ENCODE data around the gene ATR.
"Not testable (repeated sequence)": the region's sequence is repeated elsewhere in the genome, so short reads cannot be mapped to it uniquely, and the experiment has no call there.

ATR gene

DNA sequence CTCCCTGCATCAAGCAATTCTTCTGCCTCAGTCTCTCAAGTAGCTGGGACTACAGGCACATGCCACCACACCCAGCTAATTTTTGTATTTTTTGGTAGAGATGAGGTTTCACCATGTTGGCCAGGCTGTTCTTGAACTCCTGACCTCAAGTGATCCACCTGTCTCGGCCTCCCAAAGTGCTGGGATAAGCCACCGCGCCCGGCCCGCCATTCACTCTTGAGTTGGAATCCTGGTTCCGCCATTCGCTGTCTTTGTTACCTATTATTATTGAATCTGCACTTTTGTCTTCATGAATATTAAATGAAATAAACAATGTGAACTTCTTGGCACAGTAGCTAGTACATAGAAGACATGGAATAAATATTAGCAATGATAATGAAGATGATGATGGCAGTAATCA is 13.7 kb upstream of the ATR start:
- not testable (repeated sequence) for DNase-seq

DNA sequence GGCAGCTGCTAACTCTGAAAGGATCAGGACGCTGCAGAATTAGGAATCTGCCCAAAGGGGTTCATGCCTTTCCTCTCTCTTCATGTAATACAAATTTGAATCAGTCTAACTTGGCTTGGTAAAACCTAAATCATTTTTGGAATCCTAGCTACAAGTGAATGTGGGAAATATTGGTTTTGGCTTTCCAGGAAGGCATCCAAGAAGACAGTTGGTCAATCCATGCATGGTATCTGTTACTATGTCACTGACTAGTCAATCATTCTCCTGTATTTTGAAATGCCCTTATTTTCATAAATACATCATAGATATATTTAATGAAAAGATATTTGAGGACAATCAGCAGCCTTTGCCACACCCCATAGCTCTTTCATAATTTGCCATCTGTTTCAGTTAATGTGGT is 10.2 kb upstream of the ATR start:
- DNase-seq: no peak

GRCh38 chr3:142586803-142587406 is 8.4 kb upstream of the ATR start:
- DNase-seq: peak; percentile 78

DNA sequence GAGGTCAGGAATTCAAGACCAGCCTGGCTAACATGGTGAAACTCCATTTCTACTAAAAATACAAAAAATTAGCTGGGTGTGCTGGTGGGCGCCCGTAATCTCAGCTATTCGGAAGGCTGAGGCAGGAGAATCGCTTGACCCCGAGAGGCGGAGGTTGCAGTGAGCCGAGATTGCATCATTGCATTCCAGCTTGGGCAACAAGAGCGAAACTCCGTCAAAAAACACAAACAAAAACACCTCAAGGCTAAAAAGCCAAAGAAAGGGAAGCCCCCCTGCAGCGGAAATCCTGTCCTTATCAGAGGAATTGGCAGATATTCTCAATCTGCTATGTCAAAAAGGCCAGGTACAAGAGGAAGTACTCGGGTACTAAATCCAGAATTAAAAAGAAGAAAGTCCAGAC is 2.5 kb upstream of the ATR start:
- not testable (repeated sequence) for DNase-seq

- DNase-seq: no peak
Observed at GRCh38 chr3:142580061-142580423, 1.5 kb upstream of the ATR start.

GRCh38 chr3:142577696-142578328 is 721 bp downstream of the ATR start:
- DNase-seq: no peak

GRCh38 chr3:142576792-142577191 is 1.7 kb downstream of the ATR start:
- no peak for DNase-seq

DNA sequence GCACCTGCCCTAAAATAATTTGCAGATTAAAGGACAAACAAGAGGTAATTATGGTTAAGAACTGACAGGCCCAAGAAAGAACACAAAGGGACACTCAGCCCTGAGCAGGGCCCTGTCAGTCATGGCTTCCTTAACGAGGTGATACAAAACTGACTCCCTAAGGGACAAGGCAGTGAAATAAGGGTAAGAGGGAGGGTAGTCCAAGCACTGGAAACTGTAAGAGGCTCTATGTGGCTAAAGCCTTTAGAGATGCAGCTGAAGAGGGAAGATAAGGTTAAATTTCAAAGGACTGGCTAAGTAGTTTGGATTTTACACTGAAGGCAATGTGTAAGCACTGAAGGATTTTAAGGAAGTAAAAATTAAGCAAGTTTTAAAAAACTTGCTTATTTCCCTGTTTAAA is 3.9 kb downstream of the ATR start:
- DNase-seq: no peak

- not testable (repeated sequence) for DNase-seq
Observed at GRCh38 chr3:142574223-142574622, 4.3 kb downstream of the ATR start.

DNA sequence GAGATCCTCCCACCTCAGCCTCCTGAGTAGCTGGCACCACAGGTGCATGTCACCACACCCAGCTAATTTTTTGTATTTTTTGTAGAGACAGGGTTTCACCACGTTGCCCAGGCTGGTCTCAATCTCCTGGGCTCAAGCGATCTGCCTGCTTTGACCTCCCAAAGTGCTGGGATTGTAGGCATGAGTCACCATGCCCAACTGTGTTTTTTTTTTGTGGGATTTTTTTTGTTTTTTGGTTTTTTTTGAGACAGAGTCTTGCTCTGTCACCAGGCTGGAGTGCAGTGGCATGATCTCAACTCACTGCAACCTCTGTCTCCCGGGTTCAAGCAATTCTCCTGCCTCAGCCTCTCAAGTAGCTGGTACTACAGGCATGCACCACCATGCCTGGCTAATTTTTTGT is 9.1 kb downstream of the ATR start:
- DNase-seq: not testable (repeated sequence)

- DNase-seq: no peak
Observed at GRCh38 chr3:142568393-142569017, 10.0 kb downstream of the ATR start.

GRCh38 chr3:142566096-142566495 is 12.4 kb downstream of the ATR start:
- no peak for DNase-seq

DNA sequence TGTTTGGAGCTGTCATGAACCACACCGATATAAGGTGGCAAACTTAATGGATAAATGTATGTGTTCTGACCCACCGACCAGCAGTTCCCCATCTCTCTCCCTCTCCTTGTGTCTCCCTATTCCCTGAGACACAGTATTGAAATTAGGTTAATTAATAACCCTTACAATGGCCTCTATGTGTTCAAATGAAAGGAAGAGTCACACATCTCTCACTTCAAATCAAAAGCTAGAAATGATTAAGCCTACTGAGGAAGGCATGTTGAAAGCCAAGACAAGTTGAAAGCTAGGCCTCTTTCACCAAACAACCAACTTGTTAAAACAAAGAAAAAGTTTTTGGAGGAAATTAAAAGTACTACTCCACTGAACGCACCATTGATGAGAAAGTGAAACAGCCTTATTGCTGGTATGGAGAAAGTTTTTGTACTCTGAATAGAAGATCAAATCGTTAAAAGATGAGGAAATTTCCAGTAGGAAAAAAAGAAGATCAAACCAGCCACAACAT is 15.0 kb downstream of the ATR start:
- DNase-seq: peak; percentile 8

DNA sequence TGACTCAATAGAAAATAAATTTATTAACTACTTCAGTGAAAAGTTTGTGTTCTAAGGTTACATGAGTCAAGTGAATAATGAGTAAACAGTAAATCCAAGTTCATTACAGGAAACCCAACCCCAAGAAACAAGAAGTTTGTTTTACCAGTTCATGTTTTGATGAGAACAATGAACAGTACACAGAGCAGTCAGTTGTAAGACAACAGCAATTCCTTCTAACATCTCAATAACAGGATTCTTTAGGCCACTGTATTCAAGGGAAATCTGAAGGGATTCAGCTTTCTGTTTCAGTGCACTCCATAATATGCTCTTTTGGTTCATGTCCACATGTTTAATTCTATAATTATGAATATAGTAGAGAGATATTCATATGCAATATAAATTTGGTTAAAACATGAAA is 18.4 kb downstream of the ATR start:
- DNase-seq: no peak

DNA sequence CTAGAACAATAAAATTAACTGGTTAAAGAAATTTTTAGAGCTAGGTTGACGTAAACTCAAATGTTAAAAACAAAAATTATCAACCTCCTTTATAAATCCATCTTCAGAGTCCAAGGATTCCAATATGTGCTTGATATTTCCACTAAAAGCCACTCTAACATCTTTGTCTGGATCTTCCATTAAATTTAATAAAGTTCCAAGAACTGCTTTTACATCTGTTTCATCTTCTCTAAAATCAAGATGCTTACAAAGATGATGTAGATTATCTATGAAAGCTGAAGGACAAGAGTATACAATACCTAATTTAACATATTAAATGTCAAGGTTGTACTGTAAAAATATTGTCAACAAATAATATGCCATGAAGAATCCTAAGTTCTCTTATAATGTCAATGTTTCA is 24.8 kb downstream of the ATR start:
- DNase-seq: no peak

DNA sequence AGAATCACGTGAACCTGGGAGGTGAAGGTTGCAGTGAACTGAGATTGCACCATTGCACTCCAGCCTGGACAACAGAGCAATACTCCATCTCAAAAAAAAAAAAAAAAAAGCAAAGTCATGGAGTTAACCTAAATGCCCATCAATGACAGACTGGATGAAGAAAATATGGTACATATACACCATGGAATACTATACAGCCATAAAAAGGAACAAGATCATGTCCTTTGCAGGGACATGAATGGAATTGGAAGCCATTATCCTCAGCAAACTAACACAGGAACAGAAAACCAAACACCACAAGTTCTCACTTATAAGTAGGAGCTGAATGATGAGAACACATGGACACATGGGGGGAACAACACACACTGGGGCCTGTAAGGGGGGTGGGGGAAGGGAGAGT is 26.0 kb downstream of the ATR start:
- DNase-seq: not testable (repeated sequence)

DNA sequence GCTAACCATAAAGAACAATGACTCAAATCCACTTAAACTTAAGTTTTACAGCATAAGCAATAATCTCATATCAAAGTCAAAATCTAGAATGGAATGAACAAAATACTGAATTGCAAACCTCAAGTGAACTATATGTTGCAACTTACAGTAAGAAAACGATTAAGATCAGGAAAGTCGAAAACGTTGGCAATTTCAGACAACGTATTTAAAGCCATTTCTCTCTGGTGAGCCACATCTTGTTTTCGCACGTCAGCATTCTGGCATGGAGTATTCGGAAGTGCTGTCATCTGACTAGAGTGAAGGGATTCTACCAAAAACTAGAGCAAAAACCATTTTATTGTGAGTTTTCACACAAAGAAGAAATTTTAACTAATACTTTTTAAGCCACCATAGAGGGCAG is 28.5 kb downstream of the ATR start:
- DNase-seq: no peak

- no peak for DNase-seq
Observed at GRCh38 chr3:142543307-142543706, 35.2 kb downstream of the ATR start.

DNA sequence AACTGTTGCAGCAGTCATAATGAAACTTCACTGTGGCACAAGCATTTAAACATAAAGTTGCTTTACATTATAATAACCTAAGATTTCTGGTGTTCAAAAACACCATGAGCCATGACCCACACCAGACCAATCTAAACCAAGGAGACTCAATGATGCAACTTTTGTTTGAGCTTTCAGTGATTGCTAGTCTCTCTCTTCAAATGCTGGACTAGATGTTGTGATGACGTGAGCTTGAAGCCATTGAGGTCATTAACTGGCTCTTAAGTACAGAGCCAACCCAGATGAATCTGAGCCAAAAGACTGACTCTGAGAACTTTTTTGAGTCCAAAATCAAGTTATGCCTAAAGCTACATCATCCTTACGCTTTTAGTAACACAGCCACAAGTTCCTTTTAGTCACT is 36.5 kb downstream of the ATR start:
- DNase-seq: no peak

GRCh38 chr3:142536519-142536918 is 42.0 kb downstream of the ATR start:
- DNase-seq: no peak

- DNase-seq: no peak
Observed at GRCh38 chr3:142534543-142534942, 44.0 kb downstream of the ATR start.

DNA sequence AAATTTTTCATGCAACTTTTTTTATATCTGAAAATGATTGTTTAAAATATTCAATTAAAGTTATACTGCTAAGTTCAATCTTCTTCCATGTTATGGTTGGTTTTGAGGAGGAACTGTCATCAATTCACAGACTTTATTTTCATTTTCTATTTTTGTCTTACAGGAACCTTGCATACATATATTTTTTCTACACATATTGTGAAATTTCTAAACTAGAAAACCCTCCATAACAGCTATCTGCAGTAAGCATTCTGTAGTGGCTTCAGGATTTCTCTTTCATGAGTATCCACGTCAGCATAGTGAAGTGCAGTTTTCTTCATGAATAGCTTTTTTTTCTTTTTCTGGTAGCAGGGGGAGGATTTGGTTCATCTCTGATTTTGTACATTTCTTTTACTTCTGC is 48.2 kb downstream of the ATR start:
- no peak for DNase-seq

DNA sequence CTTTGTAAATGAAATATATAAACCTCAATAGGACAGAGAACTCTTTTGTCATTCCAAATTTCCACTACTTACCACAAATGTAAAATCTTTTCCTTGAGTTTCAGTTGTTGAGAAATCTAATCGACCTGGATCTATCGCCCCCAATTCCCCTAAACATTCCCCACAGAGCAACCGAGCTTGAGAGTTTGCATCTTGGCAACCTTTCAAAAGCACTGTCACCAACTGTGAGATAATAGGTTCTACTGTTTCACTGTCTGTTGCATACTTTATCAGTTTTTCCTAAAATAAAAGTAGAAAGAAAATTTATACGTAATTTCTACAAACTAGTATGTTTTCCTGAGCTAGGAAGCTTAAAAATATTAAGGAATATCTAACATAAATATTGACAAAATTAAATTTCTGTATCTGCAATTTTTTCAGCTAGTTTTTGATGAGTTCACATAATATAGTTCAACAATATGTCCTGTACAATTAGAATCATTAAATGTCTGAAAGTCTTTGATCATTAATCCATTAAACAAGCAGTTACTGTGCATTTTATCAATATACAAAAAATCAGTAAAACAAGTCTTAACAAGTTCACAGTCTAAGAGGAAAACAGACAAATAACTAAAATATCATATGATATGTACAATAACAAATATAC is 54.5 kb downstream of the ATR start:
- DNase-seq: no peak

DNA sequence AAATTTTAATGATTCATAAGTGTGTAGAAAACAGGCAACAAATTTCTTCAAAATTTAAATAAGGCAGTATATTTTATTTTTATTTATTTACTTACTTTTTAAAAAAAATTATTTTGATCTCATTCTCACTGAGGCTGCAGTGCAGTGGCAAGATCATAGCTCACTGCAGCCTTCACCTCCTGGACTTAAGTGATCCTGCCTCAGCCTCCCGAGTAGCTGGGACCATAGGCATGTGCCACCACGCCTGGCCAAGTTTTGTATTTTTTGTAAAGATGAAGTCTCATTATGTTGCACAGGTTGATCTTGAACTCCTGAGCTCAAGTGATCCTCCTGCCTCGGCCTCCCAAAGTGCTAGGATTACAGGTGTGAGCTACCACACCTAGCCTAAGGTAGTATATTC is 69.5 kb downstream of the ATR start:
- DNase-seq: no peak
